Nephron progenitor cell (in vitro differentiated cells): ENCODE measurements around the gene RAC2.
A peak's percentile ranks its signal among the peaks of the same experiment; 100 is the strongest.
"Not testable (repeated sequence)": the region's sequence is repeated elsewhere in the genome, so short reads cannot be mapped to it uniquely, and the experiment has no call there.

Experiments used
- DNase-seq: peaks from one replicate; pipeline ENCODE4 v3.0.0; 2021
- H3K27ac Mint-ChIP-seq: 2 replicates; pipeline ENCODE4 v1.8.0; 2021; ENCODE audit warnings: mild to moderate bottlenecking, moderate library complexity, mixed read lengths
- H3K27me3 Mint-ChIP-seq: 2 replicates; pipeline ENCODE4 v1.8.0; 2021; ENCODE audit warnings: mild to moderate bottlenecking, low read depth, mixed read lengths; ENCODE audit not compliant: poor library complexity
- H3K36me3 Mint-ChIP-seq: 2 replicates; pipeline ENCODE4 v1.8.0; 2021; ENCODE audit warnings: low read depth, mixed read lengths
- H3K4me1 Mint-ChIP-seq: 2 replicates; pipeline ENCODE4 v1.8.0; 2021; ENCODE audit warnings: mixed read lengths
- H3K4me3 Mint-ChIP-seq: 2 replicates; pipeline ENCODE4 v1.8.0; 2021; ENCODE audit warnings: mild to moderate bottlenecking, moderate library complexity, mixed read lengths
- H3K9me3 Mint-ChIP-seq: 2 replicates; pipeline ENCODE4 v1.8.0; 2021; ENCODE audit warnings: mild to moderate bottlenecking, moderate library complexity, mixed read lengths
- CTCF ChIP-seq: fragments of 200-600 bp; sonication (generic); IDR thresholded peaks from 2 replicates; pipeline ENCODE4 v1.5.0; 2021; ENCODE audit warnings: antibody characterized with exemption

The RAC2 gene

GRCh38 chr22:37205046-37205445 lies 39.0 kb downstream of the RAC2 start:
- H3K27me3 Mint-ChIP-seq = peaks cover 11% of the 10 kb centered on the region
- no peaks in the 10 kb centered on the region for H3K36me3 Mint-ChIP-seq
- no peak for TF ChIP-seq CTCF
- H3K4me1 Mint-ChIP-seq = peaks cover 31% of the 10 kb centered on the region
- no peaks in the 10 kb centered on the region for H3K9me3 Mint-ChIP-seq
- no peak overlapping the region for H3K27ac Mint-ChIP-seq
- DNase-seq = no peak
- H3K4me3 Mint-ChIP-seq = no peak overlapping the region

GRCh38 chr22:37204045-37204655 lies 39.9 kb downstream of the RAC2 start:
- no peaks in the 10 kb centered on the region for H3K36me3 Mint-ChIP-seq
- no peak for DNase-seq
- H3K4me3 Mint-ChIP-seq = no peak overlapping the region
- peaks cover 31% of the 10 kb centered on the region for H3K4me1 Mint-ChIP-seq
- no peak overlapping the region for H3K27ac Mint-ChIP-seq
- peaks cover 7% of the 10 kb centered on the region for H3K27me3 Mint-ChIP-seq
- H3K9me3 Mint-ChIP-seq = no peaks in the 10 kb centered on the region
- TF ChIP-seq CTCF = no peak

GRCh38 chr22:37203354-37204044 lies 40.6 kb downstream of the RAC2 start:
- Mint-ChIP-seq H3K4me3 (no peak overlapping the region), H3K27me3 (peaks cover 7% of the 10 kb centered on the region), H3K36me3 (no peaks in the 10 kb centered on the region), H3K9me3 (no peaks in the 10 kb centered on the region), H3K4me1 (peaks cover 24% of the 10 kb centered on the region), H3K27ac (peak overlapping the region; percentile 64)
- no peak for DNase-seq
- TF ChIP-seq CTCF = no peak

- Mint-ChIP-seq H3K4me1 (peaks cover 25% of the 10 kb centered on the region), H3K9me3 (no peaks in the 10 kb centered on the region), H3K4me3 (no peak overlapping the region), H3K36me3 (no peaks in the 10 kb centered on the region), H3K27ac (no peak overlapping the region), H3K27me3 (peaks cover 7% of the 10 kb centered on the region)
- TF ChIP-seq CTCF = no peak
- DNase-seq = no peak
Measured at GRCh38 chr22:37202716-37203115, 41.4 kb downstream of the RAC2 start.

- Mint-ChIP-seq H3K27me3 (peaks cover 7% of the 10 kb centered on the region), H3K27ac (no peak overlapping the region), H3K4me1 (peaks cover 25% of the 10 kb centered on the region), H3K9me3 (no peaks in the 10 kb centered on the region), H3K4me3 (no peak overlapping the region), H3K36me3 (no peaks in the 10 kb centered on the region)
- no peak for TF ChIP-seq CTCF
- no peak for DNase-seq
Measured at GRCh38 chr22:37202001-37202555, 42.0 kb downstream of the RAC2 start.

- H3K27me3 Mint-ChIP-seq, H3K27ac Mint-ChIP-seq, H3K9me3 Mint-ChIP-seq, DNase-seq, H3K4me3 Mint-ChIP-seq, H3K36me3 Mint-ChIP-seq: not testable (repeated sequence)
- H3K4me1 Mint-ChIP-seq = peaks cover 32% of the 10 kb centered on the region
Measured at GRCh38 chr22:37201443-37201820, 42.6 kb downstream of the RAC2 start.
